HL-60 (cell line): Measurements from ENCODE around the gene SAMD14.
"Not testable (repeated sequence)": the region's sequence is repeated elsewhere in the genome, so short reads cannot be mapped to it uniquely, and the experiment has no call there.

Source experiments
- DNase-seq, 2 experiments: peaks; one replicate each; pipeline ENCODE4 v3.0.0-alpha.2; 2010 to 2020; ENCODE audit warnings: low read depth in 1 of 2, low spot score in 1 of 2
- H3K27ac ChIP-seq: fragments of 250-450 bp; sonication (Bioruptor Pico); replicated peaks from 2 replicates; pipeline ENCODE4 v1.5.1; 2020; ENCODE audit warnings: mild to moderate bottlenecking, moderate library complexity
- H3K27me3 ChIP-seq: fragments of 250-450 bp; sonication (Bioruptor Pico); 2 replicates; pipeline ENCODE4 v1.5.1; 2021; ENCODE audit warnings: mild to moderate bottlenecking, moderate library complexity; ENCODE audit not compliant: insufficient read depth, poor library complexity, severe bottlenecking
- H3K4me3 ChIP-seq: replicated peaks from 2 replicates; pipeline ENCODE4 v1.5.1; 2011; ENCODE audit warnings: mild to moderate bottlenecking, control low read depth, low read length; ENCODE audit not compliant: insufficient read depth
- GABPA ChIP-seq: IDR thresholded peaks from 2 replicates; pipeline ENCODE4 v1.6.1; 2012; ENCODE audit warnings: low read depth
- POLR2AphosphoS5 ChIP-seq: IDR thresholded peaks from 2 replicates; pipeline ENCODE4 v1.6.1; 2012; ENCODE audit warnings: low read depth
- SPI1 ChIP-seq: IDR thresholded peaks from 2 replicates; pipeline ENCODE4 v1.6.1; 2012; ENCODE audit warnings: low read depth, mild to moderate bottlenecking, borderline replicate concordance
- TF ChIP-seq, protein P1 (sequence below): IDR thresholded peaks from 2 replicates; pipeline ENCODE4 v1.6.1; 2012; ENCODE audit warnings: low read depth; ENCODE audit not compliant: insufficient replicate concordance
- TF ChIP-seq, protein P2 (sequence below): IDR thresholded peaks from one replicate; pipeline ENCODE4 v1.5.1; 2011; ENCODE audit warnings: low read length, control low read depth, inconsistent platforms; ENCODE audit not compliant: insufficient read depth

Gene SAMD14

DNA sequence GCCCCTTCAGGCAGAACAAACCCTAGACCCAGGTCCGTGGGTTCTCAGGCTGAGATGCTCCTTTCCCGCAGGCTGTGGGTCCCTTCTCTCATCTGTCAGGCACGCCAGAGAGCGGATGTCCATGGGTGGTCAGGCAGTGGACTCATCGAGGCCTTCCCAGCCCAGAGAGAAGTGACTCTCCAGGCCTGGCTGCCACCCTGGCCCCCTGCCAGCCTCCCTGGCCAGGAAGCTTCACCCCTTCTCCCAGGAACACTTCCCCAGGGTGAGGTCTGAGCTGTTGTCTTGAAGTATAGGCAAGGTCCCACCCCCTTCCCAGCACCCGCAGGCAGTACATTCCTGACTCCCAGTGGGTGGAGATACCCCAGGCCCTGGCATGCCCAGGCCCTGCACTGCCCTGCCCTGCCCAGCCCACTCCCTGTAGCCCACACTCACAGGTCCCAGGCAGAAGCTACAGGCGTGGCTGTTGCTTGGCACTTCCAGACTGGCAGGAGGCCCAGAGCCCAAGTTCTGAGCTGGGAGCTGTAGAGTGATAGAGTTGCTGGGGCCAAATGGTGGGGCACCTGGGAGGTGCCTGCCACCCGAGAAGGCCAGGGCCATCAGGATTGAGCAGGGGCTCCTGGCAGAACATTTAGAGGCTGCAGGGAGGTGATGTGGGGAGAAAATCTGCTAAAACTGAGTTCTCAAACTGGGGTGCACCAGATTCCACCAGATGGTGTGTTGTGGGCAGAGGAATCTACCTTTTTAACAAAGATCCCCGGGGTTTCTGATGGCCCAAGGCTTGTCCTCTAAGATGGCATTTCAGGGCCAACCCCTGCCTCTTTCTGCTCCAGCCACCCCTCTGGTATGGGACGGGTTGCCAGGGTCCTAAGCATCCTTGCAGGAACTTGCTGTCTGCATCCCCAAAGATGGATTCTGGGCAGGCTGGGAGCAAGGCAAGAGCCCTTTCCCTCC, 67.4 kb downstream of the SAMD14 start:
- Histone ChIP-seq H3K4me3 (no peak overlapping the region), H3K27me3 (peaks cover 22% of the 10 kb centered on the region), H3K27ac (no peak overlapping the region)
- TF ChIP-seq GABPA: no peak
- TF ChIP-seq SPI1: no peak
- TF ChIP-seq, protein P1, sequence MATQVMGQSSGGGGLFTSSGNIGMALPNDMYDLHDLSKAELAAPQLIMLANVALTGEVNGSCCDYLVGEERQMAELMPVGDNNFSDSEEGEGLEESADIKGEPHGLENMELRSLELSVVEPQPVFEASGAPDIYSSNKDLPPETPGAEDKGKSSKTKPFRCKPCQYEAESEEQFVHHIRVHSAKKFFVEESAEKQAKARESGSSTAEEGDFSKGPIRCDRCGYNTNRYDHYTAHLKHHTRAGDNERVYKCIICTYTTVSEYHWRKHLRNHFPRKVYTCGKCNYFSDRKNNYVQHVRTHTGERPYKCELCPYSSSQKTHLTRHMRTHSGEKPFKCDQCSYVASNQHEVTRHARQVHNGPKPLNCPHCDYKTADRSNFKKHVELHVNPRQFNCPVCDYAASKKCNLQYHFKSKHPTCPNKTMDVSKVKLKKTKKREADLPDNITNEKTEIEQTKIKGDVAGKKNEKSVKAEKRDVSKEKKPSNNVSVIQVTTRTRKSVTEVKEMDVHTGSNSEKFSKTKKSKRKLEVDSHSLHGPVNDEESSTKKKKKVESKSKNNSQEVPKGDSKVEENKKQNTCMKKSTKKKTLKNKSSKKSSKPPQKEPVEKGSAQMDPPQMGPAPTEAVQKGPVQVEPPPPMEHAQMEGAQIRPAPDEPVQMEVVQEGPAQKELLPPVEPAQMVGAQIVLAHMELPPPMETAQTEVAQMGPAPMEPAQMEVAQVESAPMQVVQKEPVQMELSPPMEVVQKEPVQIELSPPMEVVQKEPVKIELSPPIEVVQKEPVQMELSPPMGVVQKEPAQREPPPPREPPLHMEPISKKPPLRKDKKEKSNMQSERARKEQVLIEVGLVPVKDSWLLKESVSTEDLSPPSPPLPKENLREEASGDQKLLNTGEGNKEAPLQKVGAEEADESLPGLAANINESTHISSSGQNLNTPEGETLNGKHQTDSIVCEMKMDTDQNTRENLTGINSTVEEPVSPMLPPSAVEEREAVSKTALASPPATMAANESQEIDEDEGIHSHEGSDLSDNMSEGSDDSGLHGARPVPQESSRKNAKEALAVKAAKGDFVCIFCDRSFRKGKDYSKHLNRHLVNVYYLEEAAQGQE: no peak
- TF ChIP-seq, protein P2, sequence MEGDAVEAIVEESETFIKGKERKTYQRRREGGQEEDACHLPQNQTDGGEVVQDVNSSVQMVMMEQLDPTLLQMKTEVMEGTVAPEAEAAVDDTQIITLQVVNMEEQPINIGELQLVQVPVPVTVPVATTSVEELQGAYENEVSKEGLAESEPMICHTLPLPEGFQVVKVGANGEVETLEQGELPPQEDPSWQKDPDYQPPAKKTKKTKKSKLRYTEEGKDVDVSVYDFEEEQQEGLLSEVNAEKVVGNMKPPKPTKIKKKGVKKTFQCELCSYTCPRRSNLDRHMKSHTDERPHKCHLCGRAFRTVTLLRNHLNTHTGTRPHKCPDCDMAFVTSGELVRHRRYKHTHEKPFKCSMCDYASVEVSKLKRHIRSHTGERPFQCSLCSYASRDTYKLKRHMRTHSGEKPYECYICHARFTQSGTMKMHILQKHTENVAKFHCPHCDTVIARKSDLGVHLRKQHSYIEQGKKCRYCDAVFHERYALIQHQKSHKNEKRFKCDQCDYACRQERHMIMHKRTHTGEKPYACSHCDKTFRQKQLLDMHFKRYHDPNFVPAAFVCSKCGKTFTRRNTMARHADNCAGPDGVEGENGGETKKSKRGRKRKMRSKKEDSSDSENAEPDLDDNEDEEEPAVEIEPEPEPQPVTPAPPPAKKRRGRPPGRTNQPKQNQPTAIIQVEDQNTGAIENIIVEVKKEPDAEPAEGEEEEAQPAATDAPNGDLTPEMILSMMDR: no peak
- no peak for TF ChIP-seq POLR2AphosphoS5
- DNase-seq: no peak

DNA sequence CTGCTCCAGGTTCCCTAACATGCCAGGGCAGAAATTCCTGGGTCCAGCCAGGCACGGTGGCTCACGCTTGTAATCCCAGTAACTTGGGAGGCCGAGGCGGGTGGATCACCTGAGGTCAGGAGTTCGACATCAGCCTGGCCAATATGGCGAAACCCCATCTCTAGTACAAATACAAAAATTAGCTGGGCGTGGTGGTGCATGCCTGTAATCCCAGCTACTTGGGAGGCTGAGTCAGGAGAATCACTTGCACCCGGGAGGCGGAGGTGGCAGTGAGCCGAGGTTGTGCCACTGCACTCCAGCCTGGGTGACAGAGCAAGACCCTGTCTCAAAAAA, 68.3 kb downstream of the SAMD14 start:
- peaks cover 28% of the 10 kb centered on the region for H3K27me3 ChIP-seq
- H3K27ac ChIP-seq, H3K4me3 ChIP-seq, DNase-seq: not testable (repeated sequence)

DNA sequence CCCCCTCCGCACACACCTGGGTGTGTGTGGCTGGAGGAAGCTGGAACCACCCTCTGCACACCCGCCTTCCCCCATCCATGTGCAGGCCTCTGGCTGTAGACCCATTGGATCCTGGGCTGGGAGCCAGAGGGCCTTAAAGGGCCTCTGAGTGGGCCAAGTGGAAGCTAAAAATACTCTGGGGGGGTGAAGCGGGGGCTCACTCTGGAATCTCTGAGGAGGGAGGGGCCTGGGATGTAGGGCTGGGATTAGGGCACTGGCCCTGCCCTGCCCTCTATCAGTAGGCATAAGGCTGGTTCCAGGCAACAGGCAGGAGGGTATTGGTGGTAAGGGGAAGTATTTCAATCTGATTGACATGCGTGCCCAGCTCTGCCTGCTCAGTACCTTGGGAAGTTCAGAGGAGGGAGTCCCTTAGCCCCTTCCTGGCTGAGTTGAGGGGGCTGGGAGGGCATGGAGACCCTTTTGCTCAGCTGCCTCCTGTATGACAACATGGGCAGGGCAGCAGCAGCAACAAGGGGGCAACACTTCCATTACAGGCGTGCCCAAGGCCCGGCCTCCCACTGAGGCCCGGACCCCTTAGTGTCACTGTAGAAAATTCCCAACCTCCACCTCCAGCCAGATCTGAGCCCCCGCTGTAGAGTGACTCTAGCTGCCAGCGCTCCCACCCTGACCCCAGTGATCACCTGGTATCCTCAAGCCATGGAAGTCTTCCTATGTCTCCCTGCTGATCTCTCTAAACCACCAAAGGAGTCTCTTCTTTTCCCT, 68.8 kb downstream of the SAMD14 start:
- no peak for TF ChIP-seq POLR2AphosphoS5
- TF ChIP-seq, protein P2: no peak
- TF ChIP-seq, protein P1: no peak
- TF ChIP-seq SPI1: no peak
- Histone ChIP-seq H3K27me3 (peaks cover 32% of the 10 kb centered on the region), H3K27ac (no peak overlapping the region), H3K4me3 (no peak overlapping the region)
- no peak for DNase-seq
